Heart right ventricle (tissue), 16 donors: ENCODE measurements around the gene MYH1. TPM values are rescaled to one million over a fixed set of nuclear protein-coding genes. Genes with fewer than 3 reads are reported as not detected.
"Not testable (repeated sequence)": the region's sequence is repeated elsewhere in the genome, so short reads cannot be mapped to it uniquely, and the experiment has no call there.

ENCODE experiments used
- ATAC-seq, 8 donors: fragments of 200-7000 bp; cut with Tn5 transposase; one replicate each; pipeline ENCODE4 v1.9.1; 2020; ENCODE audit warnings: mild to moderate bottlenecking in 8 of 8, moderate library complexity in 8 of 8, moderate number of reproducible peaks in 1 of 8
- DNase-seq, 2 donors: peaks; one replicate each; pipeline ENCODE4 v3.0.0-alpha.2; 2020
- H3K27ac ChIP-seq, 10 donors: fragments of 200-600 bp; sonication (generic) in 2 of 10; one replicate each; pipeline versions ENCODE4 v1.5.0 to v1.8.0; 2020 to 2022; ENCODE audit warnings: mild to moderate bottlenecking in 3 of 10
- H3K27me3 ChIP-seq, 7 donors: fragments of 200-600 bp; one replicate each; pipeline ENCODE4 v1.8.0; 2021 to 2022; ENCODE audit warnings: mild to moderate bottlenecking in 2 of 7
- H3K36me3 ChIP-seq, 9 donors: fragments of 200-600 bp; sonication (generic) in 1 of 9; one replicate each; pipeline versions ENCODE4 v1.5.0 to v1.8.0; 2020 to 2022; ENCODE audit warnings: mild to moderate bottlenecking in 2 of 9
- H3K4me1 ChIP-seq, 9 donors: fragments of 200-600 bp; sonication (generic) in 1 of 9; one replicate each; pipeline versions ENCODE4 v1.5.0 to v1.8.0; 2020 to 2022; ENCODE audit warnings: mild to moderate bottlenecking in 4 of 9
- H3K4me3 ChIP-seq, 10 donors: fragments of 200-600 bp; sonication (generic) in 2 of 10; one replicate each; pipeline versions ENCODE4 v1.5.0 to v1.8.0; 2020 to 2022; ENCODE audit warnings: mild to moderate bottlenecking in 7 of 10, moderate library complexity in 2 of 10
- H3K9me3 ChIP-seq, 11 donors: fragments of 200-600 bp in 10 of 11; sonication (generic) in 2 of 11; one replicate each; pipeline versions ENCODE4 v1.5.0 to v1.8.0; 2013 to 2022; ENCODE audit warnings: mild to moderate bottlenecking in 2 of 11, control low read depth in 1 of 11, moderate library complexity in 1 of 11
- WGBS, 2 donors: extraction: QIAGEN DNeasy Blood & Tissue Kit; methylation state at CpG; one replicate each; pipeline ENCODE4 v1.1.7; 2013; ENCODE audit warnings: inconsistent platforms in 1 of 2; 5-methylcytosine and 5-hydroxymethylcytosine counted together
- intact Hi-C, 10 donors: fragments of 100-400 bp; cut with DNase I; formaldehyde crosslinking; loops; one replicate each; pipeline versions ENCODE4 v1.11.1 to v1.14.2; 2022
- polyA plus RNA-seq, 2 donors: library from polyadenylated mRNA; stranded (reverse); fragments of 200-250 nt; gene quantifications; one replicate each; pipeline ENCODE4 v1.2.3, GENCODE V29; 2013
- total RNA-seq, 10 donors: library from RNA; stranded (reverse); fragmentation: NEBNext Ultra II Directional in 3 of 10; extraction: Animal tissue kit (Norgen Biotek cat#: 25700) in 3 of 10; gene quantifications; one replicate each; pipeline versions ENCODE4 v1.2.1 to v1.2.4, GENCODE V29; 2021 to 2023
- TF ChIP-seq, protein P1 (sequence below), 9 donors: fragments of 200-600 bp; sonication (generic) in 2 of 9; IDR thresholded peaks; one replicate each; pipeline versions ENCODE4 v1.5.0 to v1.8.0; 2021 to 2022; ENCODE audit warnings: antibody characterized with exemption in 9 of 9, mild to moderate bottlenecking in 5 of 9, moderate library complexity in 1 of 9
- donor health status: Arrhythmogenic right ventricular cardiomyopathy.
- donor health status: ischemic (EF 13 %, LVEDD 7.1; RV severe dilation, severe dysfunction).
- donor health status: healthy with polysubstance abuse.
- donor health status: DM: no; HTN: yes; CAD: no.
- donor health status: DM: no; HTN: no; CAD: no.
- donor health status: ischemic (EF 25% LVEDD 6.9; RV normal size, moderate dysfunction).
- donor health status: ischemic (EF 25% LVEDD 5.7; RV mildly dilated, moderate dysfunction).
- donor health status: healthy.
- donor health status: DM: yes; HTN: yes; CAD: no.
- donor health status: Ischemic cardiomyopathy.
- donor health status: ischemic (EF 35%, LVEDD 5.7; RV mildly dilated, moderate dysfunction).
- donor health status: nonischemic (EF 11% LVEDD 7.7; RV severe dilation, severe dysfunction).
- donor health status: DM: yes; HTN: yes; CAD: no.
- donor health status: PGD.
- donor health status: ischemic (EF 29% LVEDD 5.4; RV normal size, mild dysfunction).
- donor health status: nonischemic (EF 23%, LVEDD 6.1; RV moderate dilation, normal function).

MYH1 gene
- total and polyA plus RNA-seq, 12 donors: 0.03 to 0.13 (median 0.05) TPM; not detected in 9

- intact Hi-C loops: no loop called here
- no peaks in the 10 kb centered on the region for H3K27me3 ChIP-seq
- no peak overlapping the region for H3K27ac ChIP-seq
- no peak overlapping the region for H3K4me3 ChIP-seq
- TF ChIP-seq, protein P1, sequence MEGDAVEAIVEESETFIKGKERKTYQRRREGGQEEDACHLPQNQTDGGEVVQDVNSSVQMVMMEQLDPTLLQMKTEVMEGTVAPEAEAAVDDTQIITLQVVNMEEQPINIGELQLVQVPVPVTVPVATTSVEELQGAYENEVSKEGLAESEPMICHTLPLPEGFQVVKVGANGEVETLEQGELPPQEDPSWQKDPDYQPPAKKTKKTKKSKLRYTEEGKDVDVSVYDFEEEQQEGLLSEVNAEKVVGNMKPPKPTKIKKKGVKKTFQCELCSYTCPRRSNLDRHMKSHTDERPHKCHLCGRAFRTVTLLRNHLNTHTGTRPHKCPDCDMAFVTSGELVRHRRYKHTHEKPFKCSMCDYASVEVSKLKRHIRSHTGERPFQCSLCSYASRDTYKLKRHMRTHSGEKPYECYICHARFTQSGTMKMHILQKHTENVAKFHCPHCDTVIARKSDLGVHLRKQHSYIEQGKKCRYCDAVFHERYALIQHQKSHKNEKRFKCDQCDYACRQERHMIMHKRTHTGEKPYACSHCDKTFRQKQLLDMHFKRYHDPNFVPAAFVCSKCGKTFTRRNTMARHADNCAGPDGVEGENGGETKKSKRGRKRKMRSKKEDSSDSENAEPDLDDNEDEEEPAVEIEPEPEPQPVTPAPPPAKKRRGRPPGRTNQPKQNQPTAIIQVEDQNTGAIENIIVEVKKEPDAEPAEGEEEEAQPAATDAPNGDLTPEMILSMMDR (IDR thresholded peaks at IDR 0.05): no peak
- 43 to 51% methylated on average over 5 of the region's 5 CpGs for WGBS, 2 donors
- no peaks in the 10 kb centered on the region for H3K9me3 ChIP-seq
- DNase-seq (no peak), ATAC-seq (no peak)
- no peaks in the 10 kb centered on the region for H3K36me3 ChIP-seq
- peaks cover 0 to 23% (median 5%) of the 10 kb centered on the region in 9 donors for H3K4me1 ChIP-seq
Observed at GRCh38 chr17:10556301-10557005, 38.1 kb upstream of the MYH1 start.

DNA sequence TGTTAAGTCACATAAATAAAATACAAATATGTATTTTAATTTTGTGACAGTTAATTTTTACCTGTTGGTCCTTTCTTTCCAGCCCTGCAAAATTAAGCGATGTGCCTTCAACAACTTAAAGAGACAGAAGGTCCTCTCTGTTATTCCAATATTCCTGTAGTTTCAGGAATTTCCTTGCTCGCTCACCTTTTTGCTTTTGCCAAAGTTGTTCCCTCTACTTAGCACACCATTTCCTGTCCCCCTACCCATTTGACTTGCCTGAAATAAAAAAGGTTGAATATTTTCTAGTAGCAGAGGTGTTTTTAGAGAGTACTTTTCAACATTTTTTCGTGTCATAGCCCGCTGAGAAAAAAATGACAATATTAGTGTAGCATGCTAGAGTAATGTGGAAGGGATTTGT, 31.7 kb upstream of the MYH1 start:
- intact Hi-C loops: no loop called here
- H3K27ac ChIP-seq: no peak overlapping the region

GRCh38 chr17:10549096-10549842, 30.9 kb upstream of the MYH1 start, which contains the start of gene MYH2:
TSS of gene MYH2 (minus strand) at chr17:10549658. CDS start at chr17:10547920, 1,738 bp downstream.
- TF ChIP-seq, protein P1 (IDR thresholded peaks at IDR 0.05): no peak
- Histone ChIP-seq H3K36me3 (no peaks in the 10 kb centered on the region), H3K4me1 (no peaks in the 10 kb centered on the region), H3K27ac (no peak within 1 kb of the TSS), H3K27me3 (peaks cover 0 to 7% (median 0%) of the 10 kb centered on the region in 7 donors), H3K9me3 (no peaks in the 10 kb centered on the region), H3K4me3 (no peak within 1 kb of the TSS)
- intact Hi-C loops: no loop called here
- DNase-seq: no peak
- ATAC-seq: no peak
- 47 to 60% methylated on average over 9 of the region's 9 CpGs for WGBS, 2 donors

More for the DNA sequence above, 31.7 kb upstream of the MYH1 start:
- no peaks in the 10 kb centered on the region for H3K4me1 ChIP-seq
- no peaks in the 10 kb centered on the region for H3K36me3 ChIP-seq
- ATAC-seq: no peak
- WGBS, 2 donors: 79 to 84% methylated on average over 4 of the region's 4 CpGs
- DNase-seq: no peak
- H3K4me3 ChIP-seq: no peak overlapping the region
- H3K27me3 ChIP-seq: peaks cover 0 to 7% (median 0%) of the 10 kb centered on the region in 7 donors
- no peaks in the 10 kb centered on the region for H3K9me3 ChIP-seq
- TF ChIP-seq, protein P1 (IDR thresholded peaks at IDR 0.05): no peak

- no peak for ATAC-seq
- TF ChIP-seq, protein P1 (IDR thresholded peaks at IDR 0.05): no peak
- Histone ChIP-seq H3K36me3 (no peaks in the 10 kb centered on the region), H3K4me3 (no peak overlapping the region), H3K9me3 (peaks cover 0 to 2% (median 0%) of the 10 kb centered on the region in 11 donors), H3K27ac (no peak overlapping the region), H3K27me3 (peaks cover 0 to 7% (median 0%) of the 10 kb centered on the region in 7 donors), H3K4me1 (no peaks in the 10 kb centered on the region)
- 78 to 87% methylated on average over 6 of the region's 6 CpGs for WGBS, 2 donors
- intact Hi-C loops: no loop called here
- no peak for DNase-seq
Observed at GRCh38 chr17:10547351-10547750, 29.0 kb upstream of the MYH1 start.

DNA sequence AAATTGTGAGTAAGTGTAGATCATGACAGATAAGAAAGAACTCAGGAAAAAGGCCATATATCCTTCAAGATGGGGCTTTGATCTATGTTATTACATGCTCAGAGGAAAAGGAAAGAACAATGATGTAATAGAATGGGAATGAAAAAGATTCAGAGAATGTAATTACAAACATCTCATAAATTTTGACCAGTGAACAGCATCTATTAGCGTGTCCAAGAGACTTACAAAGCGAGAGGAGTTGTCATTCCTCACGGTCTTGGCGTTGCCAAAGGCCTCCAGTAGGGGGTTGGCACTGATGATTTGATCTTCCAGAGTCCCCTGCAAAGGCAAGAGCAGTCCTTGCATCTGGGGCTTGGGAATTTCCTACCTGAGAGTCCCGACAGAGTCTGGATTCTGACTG, 25.1 kb upstream of the MYH1 start:
- H3K27me3 ChIP-seq, H3K27ac ChIP-seq, H3K4me3 ChIP-seq, DNase-seq, H3K36me3 ChIP-seq, H3K4me1 ChIP-seq, ATAC-seq, intact Hi-C loops: not testable (repeated sequence)
- H3K9me3 ChIP-seq: peaks cover 0 to 32% (median 16%) of the 10 kb centered on the region in 11 donors
- 64 to 67% methylated on average over 5 of the region's 5 CpGs for WGBS, 2 donors

GRCh38 chr17:10541179-10541578, 22.8 kb upstream of the MYH1 start:
- H3K4me1 ChIP-seq, H3K4me3 ChIP-seq, DNase-seq, ATAC-seq, H3K27me3 ChIP-seq, intact Hi-C loops, H3K27ac ChIP-seq, H3K36me3 ChIP-seq: not testable (repeated sequence)
- H3K9me3 ChIP-seq: peaks cover 0 to 32% (median 16%) of the 10 kb centered on the region in 11 donors
- WGBS, 2 donors: 92 to 93% methylated on average over 6 of the region's 6 CpGs
